HG03095 (cell line): ENCODE data around the gene PINK1.
"Not testable (repeated sequence)": the region's sequence is repeated elsewhere in the genome, so short reads cannot be mapped to it uniquely, and the experiment has no call there.

ENCODE experiments used
- ATAC-seq: cut with Tn5 transposase; IDR thresholded peaks from one replicate; pipeline ENCODE4 v1.9.1; 2021; ENCODE audit warnings: moderate library complexity; ENCODE audit not compliant: unreplicated experiment

The PINK1 gene

DNA sequence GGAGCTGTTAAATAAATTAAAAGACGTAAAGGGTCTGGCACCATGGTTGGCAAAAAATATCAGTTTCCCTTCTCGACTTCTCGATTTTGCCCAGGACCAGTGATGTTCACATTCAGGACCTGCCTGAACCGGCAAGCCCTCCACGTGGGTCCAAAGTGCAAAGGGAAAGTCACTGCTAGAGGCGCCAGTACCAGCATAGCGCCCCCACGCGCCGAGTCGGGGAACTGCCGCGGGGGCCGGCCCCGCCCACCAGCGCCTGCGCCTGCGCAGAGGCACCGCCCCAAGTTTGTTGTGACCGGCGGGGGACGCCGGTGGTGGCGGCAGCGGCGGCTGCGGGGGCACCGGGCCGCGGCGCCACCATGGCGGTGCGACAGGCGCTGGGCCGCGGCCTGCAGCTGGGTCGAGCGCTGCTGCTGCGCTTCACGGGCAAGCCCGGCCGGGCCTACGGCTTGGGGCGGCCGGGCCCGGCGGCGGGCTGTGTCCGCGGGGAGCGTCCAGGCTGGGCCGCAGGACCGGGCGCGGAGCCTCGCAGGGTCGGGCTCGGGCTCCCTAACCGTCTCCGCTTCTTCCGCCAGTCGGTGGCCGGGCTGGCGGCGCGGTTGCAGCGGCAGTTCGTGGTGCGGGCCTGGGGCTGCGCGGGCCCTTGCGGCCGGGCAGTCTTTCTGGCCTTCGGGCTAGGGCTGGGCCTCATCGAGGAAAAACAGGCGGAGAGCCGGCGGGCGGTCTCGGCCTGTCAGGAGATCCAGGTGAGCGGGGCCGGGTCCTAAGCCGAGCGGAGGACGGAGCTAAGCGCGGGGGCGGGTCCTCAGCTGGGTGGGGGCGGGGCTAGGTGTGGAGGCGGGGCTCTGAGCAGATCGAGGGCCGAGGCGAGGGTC lies at the start of gene PINK1:
Gene PINK1 (plus strand): TSS at position 269 of the 875 bp plus-strand sequence. CDS start 91 bp downstream, at position 360.
- ATAC-seq, result peak; percentile 55

DNA sequence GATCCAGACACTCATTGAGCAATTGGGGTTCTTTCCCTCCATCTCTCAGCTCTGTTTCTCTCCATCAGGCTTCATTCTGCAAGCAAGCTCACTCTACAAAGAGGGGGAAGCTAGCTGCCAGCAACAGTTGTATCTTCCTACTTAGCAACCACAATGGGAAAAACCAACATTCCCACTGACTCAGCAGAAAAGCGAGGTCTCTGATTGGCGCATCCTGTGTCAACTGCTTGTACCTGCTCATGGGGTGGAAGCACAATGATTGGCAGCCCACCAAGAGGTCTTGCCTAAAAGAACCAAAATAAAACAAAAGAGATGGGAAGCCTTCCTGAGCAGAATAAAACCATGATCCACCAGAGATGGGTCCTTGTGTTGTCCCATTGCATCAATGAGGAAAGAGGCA lies 48.4 kb upstream of the PINK1 start:
- ATAC-seq, result no peak

DNA sequence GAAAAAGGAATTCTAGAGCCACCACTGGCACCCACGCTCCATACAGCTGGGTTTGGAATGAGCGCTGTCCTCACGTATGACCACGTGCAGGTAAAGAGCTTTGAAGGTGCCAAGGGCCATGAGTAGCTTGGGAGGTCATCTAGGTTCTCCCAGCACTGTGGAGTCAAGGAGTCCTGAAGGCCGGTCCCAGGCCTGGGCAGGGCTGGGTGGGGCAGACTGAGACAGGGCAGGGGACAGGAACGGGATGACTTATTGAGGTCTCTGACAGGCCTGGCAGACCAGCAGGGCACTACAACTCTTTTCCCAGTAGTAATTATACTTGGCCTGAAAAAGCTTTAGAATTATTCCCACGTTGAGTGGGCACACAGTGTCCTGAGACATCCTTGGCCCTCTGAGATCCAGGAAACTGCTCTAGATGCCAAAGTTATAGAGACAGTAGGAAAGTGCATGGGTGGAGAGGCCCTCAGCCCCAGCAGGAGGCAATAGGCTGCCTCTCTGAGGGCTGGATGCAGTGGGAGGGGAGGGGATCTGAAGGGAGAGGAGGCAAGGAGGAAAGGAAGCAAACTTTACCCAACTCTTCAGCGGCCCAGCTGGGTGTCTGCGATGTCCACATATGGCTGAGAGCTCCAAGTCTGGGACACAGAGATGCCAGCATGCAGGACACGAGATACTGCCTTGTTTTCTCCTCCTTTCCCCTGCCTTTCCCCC lies 46.2 kb upstream of the PINK1 start:
- no peak for ATAC-seq

DNA sequence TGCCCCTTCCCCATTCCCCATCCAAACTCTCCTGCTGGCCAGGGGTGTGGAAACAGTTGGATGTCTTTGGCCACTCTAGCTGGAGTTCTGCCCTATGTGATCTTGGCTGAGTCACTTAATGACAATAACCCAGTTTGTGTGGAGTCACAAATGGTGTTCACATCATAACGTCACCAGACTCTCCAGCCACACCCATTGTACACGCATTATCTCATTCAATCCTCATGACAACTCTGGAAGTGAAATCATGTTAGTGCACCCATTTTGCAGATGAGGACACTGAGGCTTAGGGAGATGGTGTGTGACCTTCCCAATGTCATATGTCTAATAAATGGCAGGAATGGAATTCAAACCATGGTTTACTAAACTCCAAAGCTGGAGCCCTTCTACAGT lies 45.6 kb upstream of the PINK1 start:
- no peak for ATAC-seq

DNA sequence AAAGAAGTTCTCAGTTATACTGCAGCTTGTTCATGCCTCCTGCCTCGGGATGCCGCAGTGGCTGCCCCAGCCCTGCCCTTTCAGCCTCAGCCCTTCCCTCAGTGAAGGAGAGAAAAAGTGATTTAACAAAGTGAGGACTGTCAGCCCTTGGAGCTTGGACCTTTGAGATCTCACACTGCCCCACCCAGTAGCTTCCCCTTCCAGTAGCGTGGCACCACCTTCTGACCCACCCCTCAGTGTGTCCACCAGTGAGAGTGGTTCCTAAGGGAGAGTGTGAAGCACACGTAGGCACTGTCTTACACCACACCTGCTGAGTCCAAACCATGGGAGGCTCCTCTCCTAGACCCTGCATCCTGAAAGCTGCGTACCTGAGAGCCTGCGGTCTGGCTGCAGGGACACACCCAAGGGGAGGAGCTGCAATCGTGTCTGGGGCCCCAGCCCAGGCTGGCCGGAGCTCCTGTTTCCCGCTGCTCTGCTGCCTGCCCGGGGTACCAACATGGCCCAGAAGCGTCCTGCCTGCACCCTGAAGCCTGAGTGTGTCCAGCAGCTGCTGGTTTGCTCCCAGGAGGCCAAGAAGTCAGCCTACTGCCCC lies 44.5 kb upstream of the PINK1 start, which contains the start of gene CDA:
Gene CDA (plus strand): TSS at position 464 of the 592 bp plus-strand sequence. CDS start 33 bp downstream, at position 497.
- ATAC-seq, result no peak

DNA sequence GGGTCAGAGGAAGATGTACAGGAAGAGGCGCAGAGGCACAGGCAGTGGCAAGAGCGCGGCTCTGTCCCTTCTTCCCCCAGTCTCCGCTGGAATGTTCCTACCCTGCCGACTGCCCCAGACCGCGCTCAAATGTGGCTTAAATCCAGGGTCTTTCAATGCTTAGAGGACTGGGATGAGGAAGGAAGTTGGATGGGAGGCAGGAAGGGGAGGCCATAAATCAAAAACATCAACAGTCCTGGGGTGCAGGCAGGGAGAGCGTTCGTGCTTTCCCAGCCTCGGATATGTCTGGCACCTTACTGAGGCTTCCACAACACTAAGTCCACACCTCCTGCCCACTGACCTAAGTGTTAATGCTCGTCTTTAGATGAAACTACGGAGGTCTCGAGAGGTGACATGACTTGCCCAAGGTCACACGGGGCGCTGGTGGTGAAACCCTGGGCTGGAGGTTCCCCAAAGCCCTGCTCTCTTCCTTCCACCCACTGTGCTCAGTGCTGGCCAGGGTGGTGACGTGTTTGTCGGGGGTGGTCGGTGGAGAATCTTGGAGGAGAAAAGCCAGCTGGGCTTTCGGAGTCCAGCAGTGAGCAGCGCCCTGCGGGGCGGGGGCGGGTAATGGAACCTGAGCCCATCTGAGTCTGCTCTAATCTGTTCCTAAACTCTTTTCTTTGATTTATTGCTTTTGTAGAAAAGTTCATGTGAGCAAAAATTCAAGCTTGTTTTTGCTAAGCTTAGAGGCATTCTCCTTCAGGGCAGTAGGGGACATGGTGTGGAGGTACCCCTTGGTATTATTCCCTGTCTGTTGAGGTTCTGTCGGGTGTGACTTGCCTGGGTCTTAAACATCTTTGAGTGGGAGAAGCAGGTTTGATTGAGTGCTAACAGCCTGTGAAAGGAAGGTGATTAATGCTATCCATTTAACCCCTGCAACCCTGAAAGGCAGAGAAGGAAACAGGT lies 43.7 kb upstream of the PINK1 start:
- ATAC-seq, result no peak

DNA sequence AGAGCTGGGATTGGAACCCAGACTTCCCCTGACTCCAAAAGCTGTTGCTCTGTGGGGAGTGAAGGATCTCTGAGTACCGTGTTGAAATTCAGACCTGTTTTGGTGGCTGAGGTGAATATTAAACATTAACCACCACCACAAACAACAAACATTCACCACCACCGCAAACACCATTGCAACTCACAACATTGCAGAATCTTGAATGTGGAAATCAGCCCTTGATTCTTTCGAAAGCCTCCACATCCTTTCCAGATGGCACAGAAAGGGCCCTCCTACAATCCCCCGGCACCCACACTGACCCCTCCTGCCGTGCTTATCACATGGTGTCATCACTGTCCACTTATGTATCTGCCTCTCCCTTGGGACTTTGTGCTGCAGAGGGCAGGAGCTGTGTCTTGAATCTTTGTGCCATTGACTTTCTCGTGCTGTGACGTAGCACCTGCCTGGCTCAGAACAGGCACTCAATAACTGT lies 42.9 kb upstream of the PINK1 start:
- no peak for ATAC-seq

DNA sequence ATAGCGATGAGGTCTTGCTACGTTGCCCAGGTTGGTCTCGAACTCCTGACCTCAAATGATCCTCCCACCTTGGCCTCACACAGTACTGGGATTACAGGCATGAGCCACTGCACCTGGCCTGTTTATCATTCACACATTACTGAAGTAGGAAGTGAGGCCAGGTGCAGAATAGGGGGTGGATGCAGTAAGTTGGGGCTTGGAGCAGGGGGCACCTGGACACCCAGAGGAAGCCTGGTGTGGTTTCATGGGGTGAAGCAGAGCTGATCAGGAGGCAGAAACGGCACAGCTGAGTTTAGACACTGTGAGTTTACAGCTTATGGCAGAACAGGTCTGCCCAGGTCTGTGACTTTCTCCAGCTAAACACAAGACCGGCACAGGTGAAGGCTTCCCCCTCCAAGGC lies 39.5 kb upstream of the PINK1 start:
- no peak for ATAC-seq

DNA sequence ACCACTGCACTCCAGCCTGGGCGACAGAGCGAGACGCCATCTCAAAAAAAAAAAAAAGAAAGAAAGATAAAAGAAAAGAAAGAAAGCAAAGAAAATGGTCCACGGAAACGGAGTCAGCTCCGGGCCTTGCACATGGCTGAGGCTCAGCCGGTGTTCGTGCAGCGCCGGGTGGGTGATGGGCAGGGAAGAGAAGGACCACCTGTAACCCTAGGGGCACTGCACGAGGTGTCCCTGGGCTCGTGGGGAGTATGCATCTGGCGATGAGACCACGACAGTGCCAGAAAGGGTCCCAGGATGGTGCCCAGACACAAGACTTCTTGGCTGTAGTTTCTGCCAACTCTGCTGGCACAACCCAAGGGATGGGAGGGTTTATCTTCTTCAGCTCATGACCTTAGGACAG lies 38.5 kb upstream of the PINK1 start:
- no peak for ATAC-seq

DNA sequence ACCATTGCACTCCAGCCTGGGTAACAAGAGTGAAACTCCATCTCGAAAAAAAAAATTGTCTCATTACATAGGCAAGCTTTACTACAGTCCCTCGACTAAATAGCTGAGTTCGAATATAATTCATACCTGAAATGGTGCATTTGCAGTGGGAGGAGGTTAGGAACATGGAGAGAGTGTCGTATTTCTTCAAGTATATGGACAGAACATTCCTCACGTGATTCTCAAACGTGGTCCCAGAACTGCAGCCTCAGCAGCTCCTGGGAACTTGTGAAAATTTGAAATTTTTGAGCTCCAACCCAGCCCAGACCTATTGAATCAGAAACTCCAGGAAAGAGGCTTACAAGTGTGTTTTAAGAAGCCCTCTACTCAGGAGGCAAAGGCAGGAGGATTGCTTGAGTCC lies 37.2 kb upstream of the PINK1 start:
- no peak for ATAC-seq

DNA sequence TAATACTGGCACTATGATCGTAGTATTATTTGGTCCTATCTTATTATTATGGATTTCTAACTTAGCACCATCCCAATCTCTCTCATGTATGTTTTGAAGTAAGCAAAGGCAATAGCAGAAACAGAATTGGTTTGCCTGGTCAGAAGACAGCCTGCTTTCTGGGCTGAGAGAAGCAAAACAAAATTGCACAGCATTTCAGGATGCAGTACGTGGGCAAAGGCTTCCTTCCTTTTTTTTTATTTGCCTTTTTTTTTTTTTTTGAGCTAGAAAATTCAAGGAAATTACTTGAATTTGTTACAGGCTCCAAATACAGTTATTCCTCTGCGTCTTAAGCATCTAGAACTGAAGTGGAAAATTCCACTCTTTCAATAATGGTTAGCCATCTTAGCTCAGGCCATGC lies 35.6 kb upstream of the PINK1 start:
- ATAC-seq, result no peak

DNA sequence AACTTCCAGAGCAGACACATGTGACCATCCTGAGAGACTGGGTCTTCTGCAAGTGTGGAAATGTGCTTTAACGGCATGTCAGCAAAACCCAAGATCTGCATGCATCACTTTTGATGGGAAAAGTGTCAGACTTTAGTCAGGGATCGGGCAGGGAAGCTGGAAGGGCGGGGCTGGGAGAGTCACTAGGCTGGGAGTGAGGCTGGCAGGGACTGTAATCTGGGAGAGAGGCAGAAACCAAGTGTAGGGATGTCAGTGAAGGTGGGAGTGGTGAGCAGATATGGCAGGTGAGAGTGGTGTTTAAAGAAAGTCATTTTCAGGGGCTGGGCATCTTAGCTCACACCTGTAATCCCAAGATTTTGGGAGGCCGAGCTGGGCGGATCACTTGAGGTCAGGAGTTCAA lies 33.1 kb upstream of the PINK1 start:
- ATAC-seq, result no peak

DNA sequence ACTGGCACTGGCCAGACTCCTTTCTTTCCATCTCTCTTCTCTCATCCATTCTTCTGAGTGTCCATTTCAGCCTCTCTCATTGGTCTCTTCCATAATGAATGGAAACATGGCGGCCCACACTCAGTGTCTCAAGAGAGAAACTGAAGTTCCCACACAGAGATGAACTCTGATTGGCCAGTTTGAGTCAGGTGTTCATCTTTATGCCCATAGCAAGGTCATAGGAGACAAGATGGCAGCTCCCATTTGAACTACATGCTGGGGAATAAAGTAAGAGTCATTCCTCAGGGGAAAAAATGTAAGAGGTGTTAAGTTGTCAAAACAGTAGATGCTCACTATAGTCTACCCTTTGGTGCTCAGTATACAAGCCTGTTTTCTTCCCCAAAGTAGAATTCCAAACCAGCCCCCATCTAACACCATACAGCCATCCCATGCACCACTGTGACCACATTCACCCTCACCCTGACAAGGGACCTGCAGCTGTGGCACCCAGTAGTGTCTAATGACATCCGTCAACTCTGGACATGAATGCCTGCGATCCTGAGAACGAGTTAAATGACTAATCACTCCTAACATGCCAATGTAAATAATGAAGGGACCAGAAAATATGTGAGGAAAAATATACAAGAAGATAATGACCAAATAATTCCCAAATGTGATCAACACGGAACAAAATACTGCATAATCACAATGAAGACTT lies 32.0 kb upstream of the PINK1 start:
- ATAC-seq, result no peak

DNA sequence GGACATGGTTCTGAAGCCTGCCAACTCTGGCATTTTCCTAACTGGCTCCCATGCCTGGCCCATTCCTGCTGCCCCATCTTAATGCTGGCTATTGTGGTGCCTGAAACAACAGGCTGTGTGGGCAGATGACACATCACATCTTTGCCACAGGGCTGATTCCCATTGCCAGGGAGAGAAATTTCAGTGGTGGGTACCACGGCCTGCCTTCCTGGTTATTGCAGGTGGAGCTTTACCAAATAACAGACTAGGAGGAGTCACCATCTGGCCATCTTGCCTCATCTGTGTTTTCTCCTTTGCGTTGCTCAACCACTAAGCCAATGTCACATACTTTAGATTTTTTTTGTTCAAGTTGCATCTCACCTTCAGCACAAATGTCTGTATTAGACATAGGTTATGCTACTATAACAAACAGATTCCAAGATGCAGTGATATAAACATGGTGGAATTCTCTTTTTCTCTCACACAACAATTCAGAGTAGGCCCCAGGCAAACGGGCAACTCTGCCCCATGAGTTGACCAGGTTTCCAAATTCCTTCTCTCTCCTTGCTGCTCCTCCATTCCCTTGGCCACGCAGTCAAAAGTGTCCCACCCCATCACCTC lies 30.3 kb upstream of the PINK1 start:
- ATAC-seq, result no peak

DNA sequence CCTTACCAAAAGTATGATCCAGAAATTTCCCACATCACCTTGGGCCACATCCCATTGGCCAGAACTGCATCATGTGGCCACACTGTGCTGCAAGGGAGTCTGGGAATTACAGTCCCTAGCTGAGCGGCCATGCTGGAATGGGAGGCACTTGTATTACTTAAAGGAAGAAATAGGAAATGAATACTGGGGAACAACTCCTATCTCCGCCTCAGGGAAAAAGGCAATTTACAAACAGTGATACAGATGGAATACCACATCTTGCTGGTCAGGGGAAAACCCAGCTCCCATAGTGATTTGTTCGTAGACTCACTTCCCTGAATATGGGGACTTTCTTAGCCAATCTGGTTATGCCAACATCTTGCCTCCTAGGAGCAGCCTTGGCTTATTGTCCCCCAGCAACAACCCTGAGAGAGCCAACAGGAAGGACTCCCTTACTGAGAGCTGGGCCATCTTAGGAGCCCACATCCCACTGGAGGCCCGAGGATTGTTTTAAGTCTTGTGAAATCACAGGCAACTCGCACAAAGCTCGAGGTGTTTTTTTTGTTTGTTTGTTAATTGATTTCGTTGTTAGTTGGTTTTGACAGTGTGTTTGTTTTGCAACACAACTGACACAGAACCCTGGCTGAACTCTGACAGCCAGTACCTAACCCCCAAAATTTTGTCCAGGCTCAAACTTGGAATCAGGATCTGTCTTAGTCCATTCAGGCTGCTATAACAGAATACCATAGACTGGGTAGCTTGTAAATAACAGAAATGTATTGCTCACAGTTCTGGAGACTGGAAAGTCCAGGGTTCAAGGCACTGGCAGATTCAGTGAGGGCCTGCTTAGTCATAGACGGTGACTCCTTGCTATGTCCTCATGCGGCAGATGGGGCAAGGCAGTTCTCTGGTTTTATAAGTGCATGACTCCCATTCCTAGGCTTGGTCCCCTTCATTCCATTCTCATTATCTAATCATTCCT lies 29.5 kb upstream of the PINK1 start:
- ATAC-seq, result no peak

DNA sequence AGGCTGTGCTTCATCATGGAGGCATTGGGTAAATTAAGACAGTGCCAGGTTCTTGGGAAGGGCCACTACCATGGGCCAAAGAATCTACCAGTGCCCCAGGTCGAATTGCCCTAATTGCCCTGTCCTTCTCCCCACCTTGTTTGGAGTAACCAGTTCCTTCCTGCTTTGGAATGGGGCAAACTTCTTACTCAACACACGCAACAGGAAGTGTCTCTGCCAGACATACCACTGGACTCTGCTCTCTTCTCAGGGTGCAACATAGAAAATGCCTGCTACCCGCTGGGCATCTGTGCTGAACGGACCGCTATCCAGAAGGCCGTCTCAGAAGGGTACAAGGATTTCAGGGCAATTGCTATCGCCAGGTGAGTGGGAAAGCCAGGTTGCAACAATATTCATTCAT lies 28.6 kb upstream of the PINK1 start:
- no peak for ATAC-seq

DNA sequence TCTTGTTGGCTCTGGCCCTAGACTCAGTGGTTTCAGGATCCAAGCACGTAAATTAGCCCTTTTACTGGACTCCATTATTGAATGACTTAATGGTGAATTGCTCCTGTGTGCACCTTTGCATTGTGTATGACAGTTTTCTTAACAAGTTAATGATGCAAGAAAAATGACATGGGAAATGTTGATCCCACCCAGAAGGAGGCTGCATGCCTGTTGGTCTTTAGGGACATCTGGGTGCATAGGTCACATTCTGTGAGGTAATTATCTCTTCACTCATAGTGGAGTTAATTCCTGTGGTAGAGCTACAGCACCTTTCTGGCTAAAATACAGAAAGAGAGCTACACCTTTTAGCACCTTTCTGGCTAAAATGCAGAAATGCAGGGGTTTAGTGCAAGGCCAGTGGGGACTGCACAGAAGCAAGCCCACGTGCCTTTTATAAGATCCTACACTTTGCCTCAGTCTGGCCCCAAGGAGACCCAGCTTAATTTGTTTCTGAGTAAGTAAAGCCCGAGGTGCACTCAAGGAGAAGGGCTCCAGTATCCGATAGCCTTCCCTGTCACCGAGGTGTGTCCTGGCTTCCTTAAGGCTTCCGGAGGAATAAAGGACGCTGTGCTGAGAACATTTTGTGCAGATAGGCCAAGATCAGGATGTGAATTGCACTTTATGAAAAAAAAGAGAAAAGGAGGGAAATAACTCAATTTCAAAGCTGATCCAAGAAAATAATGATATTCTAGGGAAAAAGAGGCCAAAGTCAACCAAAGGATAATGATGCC lies 26.3 kb upstream of the PINK1 start:
- ATAC-seq, result not testable (repeated sequence)

DNA sequence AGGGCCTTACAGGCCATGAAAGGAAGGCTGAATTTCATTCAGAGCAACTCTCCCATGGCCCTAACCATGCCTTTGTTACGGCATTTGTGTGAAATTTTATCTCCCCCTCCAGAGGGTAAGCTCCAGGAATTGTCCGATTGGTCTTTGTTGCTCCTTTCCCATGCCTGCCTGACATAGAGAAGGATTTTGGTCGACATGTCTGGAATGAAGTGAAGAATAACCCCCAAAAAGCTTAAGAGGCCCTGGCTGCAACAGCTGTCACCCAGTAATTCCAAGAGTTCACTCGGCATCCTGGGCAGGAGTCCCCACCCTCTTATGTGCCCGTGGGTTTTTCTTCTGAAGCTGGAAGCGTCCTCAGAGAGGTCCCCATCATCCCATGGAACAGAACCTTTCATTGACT lies 23.7 kb upstream of the PINK1 start:
- no peak for ATAC-seq
